Daoy (cell line): Measurements from ENCODE around the gene FLT3. TPM values are rescaled to one million over a fixed set of nuclear protein-coding genes. Genes with fewer than 3 reads are reported as not detected.
A peak's percentile ranks its signal among the peaks of the same experiment; 100 is the strongest.
"Not testable (repeated sequence)": the region's sequence is repeated elsewhere in the genome, so short reads cannot be mapped to it uniquely, and the experiment has no call there.

ENCODE experiments used
- DNase-seq: peaks from one replicate; pipeline ENCODE4 v3.0.0-alpha.2; 2015; ENCODE audit warnings: low read depth
- total RNA-seq: library from RNA; depleted of rRNA; stranded (reverse); fragments of >200 nt; shearing (Covaris generic); gene quantifications from 2 replicates; pipeline ENCODE4 v1.2.3, GENCODE V29; 2014

Gene FLT3
- total RNA-seq, 1 experiment from 2014 or later: 1.8 TPM

DNA sequence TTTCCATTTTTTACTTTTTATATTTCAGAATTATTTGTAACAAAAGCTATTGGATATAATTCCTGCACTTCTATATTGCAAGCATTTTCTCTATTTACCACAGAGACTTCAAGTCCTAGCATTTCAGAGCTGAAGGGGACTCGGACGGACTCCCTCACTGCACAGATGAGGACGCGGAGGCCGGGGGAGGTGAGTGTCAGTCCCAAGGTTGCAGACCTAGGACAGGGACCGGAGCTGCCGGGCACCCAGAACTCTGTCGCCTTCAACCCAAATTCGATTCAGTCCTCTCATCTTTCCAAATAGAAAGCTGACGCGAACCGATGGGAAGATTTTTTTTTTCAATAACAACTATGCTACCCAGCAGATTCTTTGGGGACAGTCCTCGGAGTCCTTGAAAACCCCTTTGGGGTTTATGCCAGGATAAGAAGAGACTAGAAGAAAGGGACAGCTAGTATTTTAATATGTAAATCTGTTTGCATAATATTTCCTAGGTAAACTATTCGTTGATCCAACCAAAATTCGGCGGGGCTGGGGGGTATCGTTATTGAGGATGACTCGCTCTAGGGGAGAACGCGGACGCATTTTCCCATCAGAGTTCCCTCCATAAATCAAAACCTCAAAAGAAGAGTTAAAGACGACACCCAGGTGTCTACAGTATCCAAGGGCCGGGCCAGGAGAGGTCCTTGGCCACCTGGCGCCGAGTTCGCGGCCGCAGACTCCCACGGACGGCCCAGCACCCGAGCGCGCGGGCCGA, 803 bp downstream of the FLT3 start:
- no peak for DNase-seq

DNA sequence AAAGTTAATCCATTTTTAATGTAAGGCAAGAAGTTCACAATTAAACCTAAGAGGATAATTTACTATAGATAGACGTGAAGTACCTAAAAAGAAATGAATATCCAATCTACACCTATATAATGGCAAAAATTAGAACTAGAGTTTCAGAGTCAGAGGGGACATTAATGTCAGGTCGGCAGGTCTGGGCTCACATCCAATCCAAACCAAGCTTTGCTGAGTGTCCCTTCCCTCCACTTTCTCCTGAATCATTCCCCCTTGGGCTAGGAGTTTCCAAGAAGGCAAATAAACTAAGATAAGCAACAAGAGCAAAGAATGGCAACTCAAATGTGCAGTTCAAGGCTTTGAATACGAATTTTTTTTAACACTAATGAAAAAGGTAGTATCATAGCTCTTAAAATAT, 2.9 kb downstream of the FLT3 start:
- peak; percentile 69 for DNase-seq

DNA sequence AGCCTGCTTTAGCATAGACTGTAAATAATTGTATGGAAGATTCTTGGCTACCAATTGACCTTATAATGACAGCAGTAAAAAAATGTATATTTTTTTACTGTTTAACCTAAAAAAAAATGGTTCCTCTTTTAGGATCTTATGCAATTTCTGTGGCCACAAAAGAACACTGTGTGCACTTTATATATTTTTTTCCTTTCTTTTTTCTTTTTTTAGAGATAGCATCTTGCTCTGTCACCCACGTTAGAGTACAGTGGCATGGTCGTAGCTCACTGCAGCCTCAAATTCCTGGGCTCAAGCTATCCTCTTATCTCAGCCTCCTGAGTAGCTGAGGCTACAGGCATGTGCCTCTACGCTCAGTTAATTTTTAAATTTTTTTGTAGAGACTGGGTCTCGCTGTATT, 6.1 kb downstream of the FLT3 start:
- DNase-seq: no peak

DNA sequence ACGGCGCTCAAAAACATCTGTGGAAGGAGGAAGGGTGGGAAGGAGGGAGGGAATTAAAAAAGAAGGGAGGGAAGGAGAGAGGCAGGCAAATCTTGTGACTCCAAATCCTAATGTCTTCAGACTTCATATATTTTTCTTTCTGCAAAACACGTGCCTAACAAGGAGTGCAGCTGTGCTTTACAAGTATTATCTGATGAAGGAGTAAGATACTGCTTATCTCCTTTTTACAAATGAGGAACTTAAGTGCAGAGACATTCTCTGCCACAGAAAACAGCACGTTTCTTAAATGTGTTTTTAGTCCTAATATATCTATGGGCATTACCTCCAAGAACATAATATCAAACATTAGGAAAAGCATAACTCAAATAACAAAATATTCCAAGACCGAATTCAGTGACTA, 6.5 kb downstream of the FLT3 start:
- DNase-seq: no peak

DNA sequence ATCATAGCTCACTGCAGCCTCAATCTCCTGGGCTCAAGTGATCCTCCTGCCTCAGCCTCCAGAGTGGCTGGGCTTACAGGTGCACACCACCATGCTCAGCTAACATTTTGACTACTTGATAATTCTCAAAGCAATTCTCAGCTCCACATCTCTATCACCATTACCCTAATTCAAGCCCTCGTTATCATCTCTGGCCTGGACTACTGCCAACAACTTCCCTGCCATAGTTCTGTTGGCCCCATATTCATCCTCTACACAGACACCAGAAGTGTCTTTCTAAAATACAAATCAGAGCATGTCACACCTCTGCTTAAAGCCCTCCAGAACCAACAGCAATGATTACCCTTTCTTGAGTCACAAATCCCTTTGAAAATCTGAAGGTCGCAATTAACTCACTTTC, 7.9 kb downstream of the FLT3 start:
- no peak for DNase-seq

DNA sequence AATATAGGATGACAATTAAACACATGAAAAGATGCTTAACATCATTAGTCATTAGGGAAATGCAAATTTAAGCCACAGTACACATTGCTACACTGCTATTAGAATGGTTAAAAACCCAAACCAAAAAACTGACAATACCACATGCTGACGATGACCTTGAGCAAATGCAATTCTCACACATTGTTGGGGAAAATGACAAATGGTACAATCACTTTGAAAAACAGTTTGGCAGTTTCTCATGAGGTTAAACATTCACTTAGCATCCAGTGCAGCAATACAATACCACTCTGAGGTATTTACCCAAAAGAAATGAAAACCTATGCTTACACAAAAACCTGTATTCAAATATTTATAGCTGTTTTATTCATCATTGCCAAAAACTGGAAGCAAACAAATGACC, 11.3 kb downstream of the FLT3 start:
- DNase-seq: no peak

DNA sequence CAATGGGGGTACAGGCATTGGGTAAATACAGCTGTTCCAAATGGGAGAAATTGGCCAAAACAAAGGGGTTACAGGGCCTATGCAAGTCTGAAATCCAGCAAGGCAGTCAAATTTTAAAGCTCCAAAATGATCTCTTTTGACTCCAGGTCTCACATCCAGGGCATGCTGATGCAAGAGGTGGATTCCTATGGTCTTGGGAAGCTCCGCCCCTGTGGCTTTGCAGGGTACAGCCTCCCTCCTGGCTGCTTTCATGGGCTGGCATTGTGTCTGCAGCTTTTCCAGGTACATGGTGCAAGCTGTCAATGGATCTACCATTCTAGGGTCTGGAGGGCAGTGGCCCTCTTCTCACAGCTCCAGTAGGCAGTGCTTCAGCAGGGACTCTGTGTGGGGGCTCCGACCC, 22.6 kb downstream of the FLT3 start:
- not testable (repeated sequence) for DNase-seq

DNA sequence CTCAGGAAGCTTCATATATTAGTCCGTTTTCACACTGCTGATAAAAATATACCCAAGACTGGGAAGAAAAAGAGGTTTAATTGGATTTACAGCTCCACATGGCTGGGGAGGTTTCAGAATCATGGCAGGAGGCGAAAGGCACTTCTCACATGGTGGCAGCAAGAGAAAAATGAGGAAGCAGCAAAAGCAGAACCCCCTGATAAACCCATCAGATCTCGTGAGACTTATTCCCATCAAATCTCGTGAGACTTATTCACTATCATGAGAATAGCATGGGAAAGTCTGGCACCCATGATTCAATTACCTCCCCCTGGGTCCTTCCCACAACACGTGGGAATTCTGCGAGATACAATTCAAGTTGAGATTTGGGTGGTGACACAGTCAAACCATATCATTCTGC, 23.1 kb downstream of the FLT3 start:
- DNase-seq: no peak

DNA sequence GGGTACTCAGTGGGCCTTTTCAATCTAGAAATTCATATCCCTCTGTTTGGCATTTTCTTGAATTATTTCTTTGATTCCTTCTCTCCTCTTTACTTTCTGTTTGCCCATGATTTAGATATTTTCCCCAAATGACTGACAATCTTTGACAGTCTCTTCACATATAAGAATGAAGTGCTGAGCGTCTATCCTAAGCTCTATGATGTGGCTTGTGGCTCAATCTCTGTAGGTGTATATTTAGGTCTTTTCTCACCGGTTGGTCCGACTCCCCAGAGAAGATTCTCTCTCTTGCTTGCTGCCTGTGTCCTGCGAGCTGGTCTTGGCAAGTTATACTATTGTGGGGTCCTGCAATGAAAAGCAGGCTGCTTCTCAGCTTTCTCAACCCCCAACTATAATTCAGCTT, 29.0 kb downstream of the FLT3 start:
- DNase-seq: no peak

DNA sequence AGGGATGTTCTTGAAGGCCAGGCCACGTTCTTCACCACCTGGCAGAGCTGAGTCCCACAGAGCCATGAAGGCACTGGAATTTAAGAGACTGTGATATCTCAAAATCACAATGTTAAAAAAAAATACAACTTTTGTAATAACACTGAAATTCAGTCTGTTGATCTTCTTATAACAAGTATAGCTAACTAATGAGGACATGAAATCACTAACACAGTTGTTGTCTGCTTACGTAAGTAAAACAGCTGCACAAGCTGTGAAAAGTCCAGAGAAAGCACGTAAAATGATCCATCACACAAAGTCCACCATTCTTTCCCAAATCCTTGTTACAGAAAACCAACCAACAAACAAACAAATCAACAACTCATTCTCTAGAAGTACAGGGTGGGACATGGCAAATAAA, 32.9 kb downstream of the FLT3 start:
- no peak for DNase-seq

DNA sequence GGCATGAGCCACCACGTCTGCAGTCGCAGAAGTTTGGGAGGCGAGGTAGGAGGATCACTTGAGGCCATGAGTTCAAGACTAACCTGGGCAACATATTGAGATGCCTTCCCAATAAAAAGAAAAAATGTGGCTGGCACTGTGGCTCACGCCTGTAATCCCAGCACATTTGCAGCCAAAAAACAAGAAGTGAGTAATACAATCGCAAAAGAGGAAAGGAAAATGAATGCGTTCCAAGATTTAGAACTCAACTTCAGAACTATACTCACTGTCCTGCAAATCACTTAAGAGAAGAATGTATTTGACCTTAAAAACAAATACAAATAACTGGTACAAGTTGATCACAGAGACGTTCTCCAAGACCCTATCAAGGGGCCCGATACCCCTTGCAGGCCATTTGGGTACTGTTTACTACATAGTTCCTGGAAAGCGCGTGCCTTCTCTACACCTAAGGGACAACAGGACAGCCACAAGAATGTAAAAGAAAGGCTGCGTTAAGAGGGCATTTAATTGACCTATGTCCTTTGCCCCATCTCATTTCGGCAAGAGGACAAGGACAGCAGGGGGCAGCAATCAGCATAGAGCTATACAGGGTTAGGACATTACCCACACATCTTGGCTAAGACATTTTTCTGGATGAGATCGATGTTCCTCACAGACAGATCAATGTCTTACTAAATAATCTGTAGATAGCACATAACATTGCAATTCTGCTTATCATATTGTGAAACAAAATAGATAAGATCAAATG, 41.3 kb downstream of the FLT3 start:
- peak; percentile 17 for DNase-seq

DNA sequence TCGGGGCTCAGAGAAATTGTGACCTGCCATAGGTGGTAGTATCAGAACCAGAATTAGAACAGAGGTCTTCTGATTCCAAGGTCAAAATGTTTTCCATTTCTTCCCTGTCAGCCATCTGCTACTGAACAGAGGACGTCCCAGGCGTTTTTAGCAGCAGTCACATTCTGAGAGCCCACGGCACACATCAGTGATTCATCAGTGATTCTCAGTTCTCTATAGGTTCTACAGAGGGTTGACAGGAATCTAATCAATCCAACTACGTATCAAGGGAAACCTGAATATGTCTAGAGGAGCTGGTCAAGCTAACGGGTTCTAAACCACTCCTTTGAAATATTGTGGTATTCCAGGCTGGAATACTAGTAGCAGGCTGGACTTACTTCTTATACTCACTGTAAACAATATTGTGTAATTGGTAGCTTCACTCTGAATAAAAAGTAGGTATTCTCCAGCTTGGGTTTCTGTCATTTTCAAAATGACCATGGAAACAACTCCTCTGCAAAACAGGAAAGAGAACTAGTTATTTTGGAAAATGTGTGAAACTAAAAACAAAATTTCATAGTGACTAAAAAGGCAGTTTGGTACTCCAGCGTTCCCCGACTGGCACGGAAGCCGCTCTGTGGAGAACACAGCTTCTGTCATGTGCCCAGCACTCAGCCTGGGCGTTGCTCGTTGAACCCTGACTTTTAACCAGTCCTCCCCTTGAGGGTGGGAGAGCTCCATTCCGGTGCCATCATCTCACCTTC, 43.2 kb downstream of the FLT3 start:
- DNase-seq: no peak

- no peak for DNase-seq
Measured at GRCh38 chr13:28056426-28056825, 44.0 kb downstream of the FLT3 start.

- no peak for DNase-seq
Measured at GRCh38 chr13:28055357-28055756, 45.0 kb downstream of the FLT3 start.

DNA sequence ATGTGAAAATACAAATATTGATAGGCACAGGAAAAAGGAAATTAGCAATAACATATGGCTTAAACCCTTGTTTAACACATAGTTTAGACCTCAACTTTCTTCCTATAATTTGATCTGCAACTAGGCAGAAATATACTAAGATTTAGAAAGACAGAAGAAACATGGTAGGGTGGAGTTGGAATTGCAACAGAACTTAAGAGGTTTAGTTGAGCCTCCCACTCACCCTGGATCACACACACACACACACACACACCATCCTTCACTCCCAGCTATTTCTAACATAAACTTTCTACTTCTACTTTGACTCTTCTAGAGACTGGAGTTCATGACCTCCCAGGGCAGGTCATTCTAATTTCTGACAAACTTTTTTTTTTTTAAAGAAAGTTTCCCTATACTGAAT, 47.4 kb downstream of the FLT3 start:
- no peak for DNase-seq

DNA sequence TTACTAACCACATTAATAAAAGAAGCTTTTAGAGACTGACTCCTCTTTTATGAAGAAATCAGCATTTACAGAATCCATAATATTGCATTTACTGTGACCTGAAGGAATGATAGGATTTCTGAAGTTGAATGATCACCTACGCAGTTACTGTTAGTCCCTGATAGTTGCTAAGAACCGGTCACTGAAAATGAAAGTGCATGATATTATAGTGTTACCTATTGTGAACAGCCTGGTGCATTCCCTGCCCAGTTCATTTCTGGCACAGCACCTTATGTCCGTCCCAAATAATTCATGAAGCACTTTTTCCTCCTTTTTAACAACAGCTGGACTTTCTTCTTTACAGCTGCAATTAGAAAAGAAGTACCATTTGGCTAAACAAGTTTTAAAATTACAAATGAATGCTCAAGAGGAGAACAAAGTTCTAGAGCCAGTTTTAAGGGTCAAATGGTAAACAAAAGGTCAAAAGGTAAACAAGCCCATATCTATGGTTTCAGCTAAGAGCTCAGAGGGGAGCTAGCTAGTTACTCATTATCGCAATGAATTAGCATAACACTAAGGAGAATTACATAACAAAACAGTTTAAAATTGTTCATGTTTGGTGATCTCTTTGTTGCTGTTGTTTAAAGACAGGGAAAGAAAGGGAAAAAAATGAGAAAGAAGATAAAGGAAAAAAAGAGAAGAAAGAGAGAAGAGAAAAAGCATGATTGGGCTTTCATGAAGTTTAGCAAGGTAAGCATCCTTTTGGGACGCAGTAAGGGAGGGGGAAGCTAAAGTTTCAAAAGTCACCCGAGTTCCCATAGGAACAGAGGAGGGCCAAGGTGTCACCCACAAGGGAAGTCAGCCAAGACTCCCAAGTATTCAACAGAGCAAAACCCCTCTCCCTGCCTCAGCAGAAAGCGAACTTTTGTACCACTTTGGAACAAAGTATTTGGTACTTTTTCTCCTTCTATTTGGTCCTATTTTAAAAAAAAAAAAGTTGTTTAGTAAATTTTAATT, 50.2 kb downstream of the FLT3 start:
- no peak for DNase-seq

DNA sequence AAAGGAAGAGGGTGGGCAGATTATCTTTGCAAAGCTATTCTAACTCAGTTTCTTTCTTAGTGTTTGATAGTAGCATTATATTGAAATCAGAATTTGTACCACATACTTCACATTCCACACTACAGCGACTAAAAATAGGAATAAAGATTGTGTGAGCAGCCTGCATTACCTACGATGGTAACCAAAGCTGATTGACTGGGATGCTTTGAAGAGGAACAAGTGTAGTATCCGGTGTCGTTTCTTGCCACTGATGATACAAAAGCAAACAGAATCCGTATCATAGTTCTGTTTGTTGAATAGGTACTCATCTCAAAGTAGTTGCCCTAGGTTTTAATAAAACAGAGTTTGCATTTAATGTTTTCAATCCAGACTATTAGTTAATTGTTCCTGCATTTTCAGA, 51.2 kb downstream of the FLT3 start:
- no peak for DNase-seq

DNA sequence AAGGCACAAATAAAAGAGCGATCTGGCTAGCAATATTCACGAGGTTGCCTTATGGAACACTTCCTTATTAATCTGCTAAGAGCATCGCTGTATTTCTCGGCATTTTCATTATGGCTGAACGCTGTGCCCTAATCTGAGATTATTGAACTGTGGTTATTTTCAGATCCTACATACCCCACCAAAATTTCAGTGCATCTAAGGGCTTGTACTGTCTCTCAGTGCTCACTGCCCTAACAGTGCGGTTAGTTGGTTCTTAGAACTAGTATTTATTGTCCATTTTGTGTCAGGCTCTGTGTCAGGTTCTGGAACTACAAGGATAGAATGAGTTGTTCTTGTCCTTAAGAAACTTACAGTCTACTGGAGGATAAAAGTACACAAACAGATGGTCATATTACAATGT, 51.6 kb downstream of the FLT3 start:
- DNase-seq: no peak

GRCh38 chr13:28047757-28048388, 52.5 kb downstream of the FLT3 start:
- peak; percentile 36 for DNase-seq

- DNase-seq: peak; percentile 26
Measured at GRCh38 chr13:28046981-28047380, 53.4 kb downstream of the FLT3 start.

DNA sequence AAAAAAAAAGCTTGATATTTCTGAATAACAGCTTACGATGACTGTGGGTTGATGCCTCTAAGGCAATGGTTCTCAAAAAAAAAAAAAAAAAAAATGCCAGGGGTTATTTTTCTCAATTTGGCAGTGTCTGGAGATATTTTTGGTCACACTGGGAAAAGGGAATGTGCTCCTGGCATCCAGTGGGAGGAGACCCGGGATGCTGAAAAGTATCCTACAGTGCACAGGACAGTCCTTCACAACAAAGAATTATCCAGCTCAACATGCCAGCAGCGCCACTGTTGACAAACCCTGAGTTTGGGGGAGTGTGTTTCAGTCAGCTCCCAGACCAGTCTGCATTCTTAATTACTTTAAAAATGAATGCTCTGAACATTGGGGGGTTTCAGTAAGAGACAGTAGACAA, 54.5 kb downstream of the FLT3 start:
- no peak for DNase-seq
